H9 (cell line): ENCODE results near the gene RHBDD3. TPM values are rescaled to one million over a fixed set of nuclear protein-coding genes. Genes with fewer than 3 reads are reported as not detected.

ENCODE experiments used
- DNase-seq: peaks from one replicate; pipeline ENCODE4 v3.0.0-alpha.2; 2017
- H2AFZ ChIP-seq: one replicate; pipeline ENCODE4 v1.6.1; 2013; ENCODE audit warnings: mild to moderate bottlenecking, low read length, control low read depth, moderate library complexity
- H2AK5ac ChIP-seq: 2 replicates; pipeline ENCODE4 v1.6.1; 2013; ENCODE audit warnings: low read length, control low read depth, mixed read lengths; ENCODE audit not compliant: insufficient read length
- H2BK120ac ChIP-seq: one replicate; pipeline ENCODE4 v1.6.1; 2013; ENCODE audit warnings: low read depth, mild to moderate bottlenecking, low read length, control low read depth, inconsistent platforms; ENCODE audit not compliant: poor library complexity, severe bottlenecking
- H2BK12ac ChIP-seq: 2 replicates; pipeline ENCODE4 v1.6.1; 2013; ENCODE audit warnings: low read length, control low read depth, mixed read lengths, low read depth; ENCODE audit not compliant: insufficient read length
- H2BK15ac ChIP-seq: 2 replicates; pipeline ENCODE4 v1.6.1; 2013; ENCODE audit warnings: low read depth, low read length, control low read depth
- H2BK20ac ChIP-seq: one replicate; pipeline ENCODE4 v1.6.1; 2013; ENCODE audit warnings: low read depth, mild to moderate bottlenecking, low read length, control low read depth, inconsistent platforms; ENCODE audit not compliant: poor library complexity, severe bottlenecking
- H2BK5ac ChIP-seq: 2 replicates; pipeline ENCODE4 v1.6.1; 2013; ENCODE audit warnings: low read length, control low read depth, mixed read lengths; ENCODE audit not compliant: insufficient read length
- H3K14ac ChIP-seq: 2 replicates; pipeline ENCODE4 v1.6.1; 2013; ENCODE audit warnings: low read length, control low read depth; ENCODE audit not compliant: insufficient read depth
- H3K18ac ChIP-seq: 2 replicates; pipeline ENCODE4 v1.6.1; 2013; ENCODE audit warnings: low read depth, mild to moderate bottlenecking, mixed read lengths, low read length, control low read depth; ENCODE audit not compliant: insufficient read length
- H3K23ac ChIP-seq: 2 replicates; pipeline ENCODE4 v1.6.1; 2013; ENCODE audit warnings: low read length, control low read depth, mixed read lengths, low read depth; ENCODE audit not compliant: insufficient read length
- H3K23me2 ChIP-seq: 2 replicates; pipeline ENCODE4 v1.6.1; 2013; ENCODE audit warnings: low read depth, mild to moderate bottlenecking, mixed read lengths, low read length, control low read depth; ENCODE audit not compliant: insufficient read length, poor library complexity, severe bottlenecking
- H3K27ac ChIP-seq: 2 replicates; pipeline ENCODE4 v1.5.1; 2013; ENCODE audit warnings: low read length, control low read depth, mixed read lengths, low read depth; ENCODE audit not compliant: insufficient read length
- H3K27me3 ChIP-seq: 2 replicates; pipeline ENCODE4 v1.6.1; 2013; ENCODE audit warnings: low read length, control low read depth, inconsistent platforms; ENCODE audit not compliant: insufficient read depth
- H3K4ac ChIP-seq: 2 replicates; pipeline ENCODE4 v1.6.1; 2013; ENCODE audit warnings: low read depth, mild to moderate bottlenecking, control low read depth, inconsistent platforms, low read length, moderate library complexity
- H3K4me1 ChIP-seq: 2 replicates; pipeline ENCODE4 v1.6.1; 2013; ENCODE audit warnings: low read length, control low read depth, inconsistent platforms; ENCODE audit not compliant: insufficient read depth
- H3K4me2 ChIP-seq: 2 replicates; pipeline ENCODE4 v1.6.1; 2013; ENCODE audit warnings: low read length, control low read depth, mixed read lengths; ENCODE audit not compliant: insufficient read length, insufficient read depth
- H3K56ac ChIP-seq: 2 replicates; pipeline ENCODE4 v1.6.1; 2013; ENCODE audit warnings: low read depth, mild to moderate bottlenecking, mixed read lengths, low read length, control low read depth; ENCODE audit not compliant: insufficient read length
- H3K79me1 ChIP-seq: 2 replicates; pipeline ENCODE4 v1.6.1; 2013; ENCODE audit warnings: low read depth, mild to moderate bottlenecking, moderate library complexity, low read length, control low read depth, inconsistent platforms; ENCODE audit not compliant: insufficient read depth, poor library complexity, severe bottlenecking
- H3K79me2 ChIP-seq: 2 replicates; pipeline ENCODE4 v1.6.1; 2013; ENCODE audit warnings: low read length, control low read depth, inconsistent platforms; ENCODE audit not compliant: insufficient read depth
- H3K9ac ChIP-seq: 2 replicates; pipeline ENCODE4 v1.6.1; 2013; ENCODE audit warnings: low read length, control low read depth, mixed read lengths; ENCODE audit not compliant: insufficient read length; ENCODE audit errors: extremely low read depth
- H3K9me3 ChIP-seq: one replicate; pipeline ENCODE4 v1.6.1; 2013; ENCODE audit warnings: low read depth, low read length, inconsistent platforms; ENCODE audit not compliant: control insufficient read depth
- H3T11ph ChIP-seq: one replicate; pipeline ENCODE4 v1.6.1; 2013; ENCODE audit warnings: mild to moderate bottlenecking, low read length, control low read depth, inconsistent platforms
- H4K20me1 ChIP-seq: one replicate; pipeline ENCODE4 v1.6.1; 2013; ENCODE audit not compliant: control insufficient read depth, insufficient read length, insufficient read depth
- H4K5ac ChIP-seq: 2 replicates; pipeline ENCODE4 v1.6.1; 2013; ENCODE audit warnings: low read depth, mild to moderate bottlenecking, mixed read lengths, low read length, control low read depth; ENCODE audit not compliant: insufficient read length
- H4K8ac ChIP-seq: replicated peaks from 2 replicates; pipeline ENCODE4 v1.6.1; 2013; ENCODE audit warnings: low read length, control low read depth, mixed read lengths, low read depth; ENCODE audit not compliant: insufficient read length
- H4K91ac ChIP-seq: 2 replicates; pipeline ENCODE4 v1.6.1; 2013; ENCODE audit warnings: low read depth, mild to moderate bottlenecking, moderate library complexity, mixed read lengths, low read length, control low read depth; ENCODE audit not compliant: insufficient read length
- H3K27ac Mint-ChIP-seq, 3 experiments: 2 replicates in 2 of 3; 3 replicates in 1 of 3; pipeline ENCODE4 v1.8.0; 2020 to 2021; ENCODE audit warnings: mixed read lengths in 3 of 3, mild to moderate bottlenecking in 1 of 3, moderate library complexity in 1 of 3
- H3K27me3 Mint-ChIP-seq: 2 replicates; pipeline ENCODE4 v1.8.0; 2021; ENCODE audit warnings: low read depth, mild to moderate bottlenecking, moderate library complexity, mixed read lengths
- H3K36me3 Mint-ChIP-seq, 3 experiments: 2 replicates in 2 of 3; 3 replicates in 1 of 3; pipeline ENCODE4 v1.8.0; 2020 to 2021; ENCODE audit warnings: low read depth in 3 of 3, mixed read lengths in 3 of 3; ENCODE audit not compliant: insufficient read depth in 1 of 3
- H3K4me1 Mint-ChIP-seq, 2 experiments: 2 replicates each; pipeline ENCODE4 v1.8.0; 2020; ENCODE audit warnings: mixed read lengths in 2 of 2
- H3K4me3 Mint-ChIP-seq, 2 experiments: 2 replicates in 1 of 2; 3 replicates in 1 of 2; pipeline ENCODE4 v1.8.0; 2020 to 2021; ENCODE audit warnings: mild to moderate bottlenecking in 2 of 2, mixed read lengths in 2 of 2, moderate library complexity in 1 of 2
- H3K9me3 Mint-ChIP-seq, 2 experiments: 2 replicates in 1 of 2; 3 replicates in 1 of 2; pipeline ENCODE4 v1.8.0; 2020; ENCODE audit warnings: mild to moderate bottlenecking in 2 of 2, mixed read lengths in 2 of 2, moderate library complexity in 1 of 2
- CTCF ChIP-seq: fragments of 200-600 bp; sonication (generic); conservative IDR thresholded peaks from 3 replicates; pipeline ENCODE4 v1.8.0; 2021; ENCODE audit warnings: antibody characterized with exemption, mild to moderate bottlenecking
- WGBS: extraction: QIAGEN DNeasy Blood & Tissue Kit; methylation state at CpG from one replicate; pipeline ENCODE4 v1.1.7; 2013; ENCODE audit warnings: missing lambda C conversion rate, low lambda C conversion rate, mixed read lengths; ENCODE audit not compliant: insufficient read length; ENCODE audit errors: extremely low coverage; 5-methylcytosine and 5-hydroxymethylcytosine counted together
- total RNA-seq: library from RNA; stranded (reverse); gene quantifications from 2 replicates; pipeline ENCODE4 v1.2.1, GENCODE V29; 2021

The RHBDD3 gene
- total RNA-seq, 1 experiment from 2014 or later = 99.7 TPM

GRCh38 chr22:29230972-29231875, 36.6 kb downstream of the RHBDD3 start:
- H2AK5ac ChIP-seq = no peak overlapping the region
- H3K4me2 ChIP-seq = no peak overlapping the region
- H3K4ac ChIP-seq = no peak overlapping the region
- H3K27ac ChIP-seq = no peak overlapping the region
- H3K79me1 ChIP-seq = no peaks in the 10 kb centered on the region
- no peaks in the 10 kb centered on the region for H3K23me2 ChIP-seq
- H4K5ac ChIP-seq = no peak overlapping the region
- no peak overlapping the region for H2BK12ac ChIP-seq
- no peak overlapping the region; the same call in 1 of the 2 replicates for H3K14ac ChIP-seq
- H4K8ac ChIP-seq = no peak overlapping the region
- H3K27me3 ChIP-seq = no peaks in the 10 kb centered on the region
- no peak overlapping the region for H3K56ac ChIP-seq
- H2BK5ac ChIP-seq = no peak overlapping the region
- peaks cover 4% of the 10 kb centered on the region; the same call in 1 of the 2 replicates for H3K27me3 Mint-ChIP-seq
- H3K23ac ChIP-seq = no peak overlapping the region
- no peaks in the 10 kb centered on the region for H3K4me1 ChIP-seq
- no peak overlapping the region for H3T11ph ChIP-seq
- H3K27ac Mint-ChIP-seq = no peak overlapping the region
- no peak overlapping the region for H3K4me3 Mint-ChIP-seq
- H3K4me1 Mint-ChIP-seq = no peaks in the 10 kb centered on the region
- no peak overlapping the region for H2BK15ac ChIP-seq
- no peaks in the 10 kb centered on the region for H3K79me2 ChIP-seq
- no peak for DNase-seq
- H2AFZ ChIP-seq = no peak overlapping the region
- no peak overlapping the region for H3K9ac ChIP-seq
- H4K91ac ChIP-seq = no peak overlapping the region
- H4K20me1 ChIP-seq = no peaks in the 10 kb centered on the region
- no peak overlapping the region for H2BK120ac ChIP-seq
- H2BK20ac ChIP-seq = no peak overlapping the region
- peaks cover 0 to 6% (median 1%) of the 10 kb centered on the region in 3 experiments; a peak in 3 of 7 replicates for H3K36me3 Mint-ChIP-seq
- H3K18ac ChIP-seq = no peak overlapping the region
- H3K9me3 Mint-ChIP-seq = 0 out of 5 replicates have a peak, but pooled peaks cover 0 to 4% of the 10 kb centered on the region in 2 experiments
- no CpG with 5 or more reads among the region's 19 CpGs for WGBS
- H3K9me3 ChIP-seq = no peaks in the 10 kb centered on the region
- TF ChIP-seq CTCF = no peak
